Epithelial cell of esophagus (primary cell): ENCODE data around the gene MISFA.
A peak's percentile ranks its signal among the peaks of the same experiment; 100 is the strongest.

Experiments
- DNase-seq: peaks from one replicate; pipeline ENCODE4 v3.0.0; 2010; ENCODE audit warnings: low read depth
- H3K4me3 ChIP-seq: 2 replicates; pipeline ENCODE4 v1.5.1; 2011; ENCODE audit warnings: mild to moderate bottlenecking, low read length, control low read depth
- CTCF ChIP-seq: IDR thresholded peaks from 2 replicates; pipeline ENCODE4 v1.5.1; 2011; ENCODE audit warnings: low read depth, mild to moderate bottlenecking, low read length, control low read depth, inconsistent platforms; ENCODE audit not compliant: insufficient read depth; ENCODE audit errors: missing control alignments

The MISFA gene

GRCh38 chr11:18615628-18616392 lies 16.2 kb downstream of the MISFA start:
- peak; percentile 30 for DNase-seq
- no peak for TF ChIP-seq CTCF
- no peak overlapping the region for H3K4me3 ChIP-seq

- no peak overlapping the region for H3K4me3 ChIP-seq
- no peak for DNase-seq
Observed at GRCh38 chr11:18617688-18618341, 18.2 kb downstream of the MISFA start.

GRCh38 chr11:18618342-18619025 lies 18.9 kb downstream of the MISFA start:
- no peak for TF ChIP-seq CTCF
- no peak overlapping the region for H3K4me3 ChIP-seq
- DNase-seq = no peak

More at GRCh38 chr11:18617688-18618341, 18.2 kb downstream of the MISFA start:
- no peak for TF ChIP-seq CTCF

- no peak for TF ChIP-seq CTCF
Observed at GRCh38 chr11:18623707-18624106, 24.1 kb downstream of the MISFA start.

GRCh38 chr11:18624161-18624560 lies 24.6 kb downstream of the MISFA start:
- DNase-seq = no peak
- no peak for TF ChIP-seq CTCF
- H3K4me3 ChIP-seq = no peak overlapping the region

More at GRCh38 chr11:18623707-18624106, 24.1 kb downstream of the MISFA start:
- no peak for DNase-seq
- no peak overlapping the region for H3K4me3 ChIP-seq

- peak; percentile 34 for DNase-seq
- no peak for TF ChIP-seq CTCF
- peak overlapping the region; percentile 99 for H3K4me3 ChIP-seq
Observed at GRCh38 chr11:18632841-18633240, 33.3 kb downstream of the MISFA start.
